Neural progenitor cell (in vitro differentiated cells): ENCODE results near the gene DDX11.
"Not testable (repeated sequence)": the region's sequence is repeated elsewhere in the genome, so short reads cannot be mapped to it uniquely, and the experiment has no call there.

Source experiments
- CTCF ChIP-seq: fragments of 200-600 bp; sonication (generic); IDR thresholded peaks from 2 replicates; pipeline ENCODE4 v1.5.1; 2017; ENCODE audit warnings: antibody characterized with exemption, mild to moderate bottlenecking
- EZH2 ChIP-seq: fragments of 200-600 bp; sonication (generic); IDR thresholded peaks from 2 replicates; pipeline ENCODE4 v1.6.1; 2017; ENCODE audit warnings: antibody characterized with exemption, mild to moderate bottlenecking, moderate library complexity

DNA sequence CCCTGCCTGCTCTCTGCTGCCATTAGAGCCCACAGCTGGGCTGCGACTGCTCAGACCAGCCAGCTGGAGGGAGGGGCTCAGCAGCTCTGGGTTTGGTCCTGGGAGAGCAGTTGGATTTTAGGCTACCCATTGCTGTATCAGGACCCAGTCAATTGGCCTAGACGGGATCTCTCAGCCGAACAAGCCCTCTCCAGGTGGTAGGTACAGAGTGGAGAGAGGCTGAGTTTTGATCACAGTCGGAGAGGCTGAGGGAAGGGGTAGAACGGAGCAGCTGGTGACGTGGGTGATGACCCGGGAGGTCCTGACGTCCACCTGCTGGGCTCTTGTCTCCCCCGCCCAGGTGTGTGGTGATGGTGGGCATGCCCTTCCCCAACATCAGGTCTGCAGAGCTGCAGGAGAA, 28.9 kb downstream of the DDX11 start:
- TF ChIP-seq CTCF, EZH2: not testable (repeated sequence)
